COR-L47 (cell line): ENCODE data around the gene TMEM54.
"Not testable (repeated sequence)": the region's sequence is repeated elsewhere in the genome, so short reads cannot be mapped to it uniquely, and the experiment has no call there.

ENCODE experiments used
- DNase-seq: peaks from one replicate; lab custom pipeline; 2025; lab: John Stamatoyannopoulos, UW

Gene TMEM54

GRCh38 chr1:32919811-32920733 lies 18.9 kb upstream of the TMEM54 start:
- no peak for DNase-seq

- DNase-seq, result no peak
Observed at GRCh38 chr1:32918179-32918578, 17.0 kb upstream of the TMEM54 start.

GRCh38 chr1:32917521-32917920 lies 16.3 kb upstream of the TMEM54 start:
- no peak for DNase-seq

- no peak for DNase-seq
Observed at GRCh38 chr1:32915766-32916706, 14.8 kb upstream of the TMEM54 start.

GRCh38 chr1:32910319-32910718 lies 9.1 kb upstream of the TMEM54 start:
- DNase-seq, result no peak

GRCh38 chr1:32907435-32907834 lies 6.2 kb upstream of the TMEM54 start:
- DNase-seq, result no peak

- no peak for DNase-seq
Observed at GRCh38 chr1:32906654-32907053, 5.5 kb upstream of the TMEM54 start.

GRCh38 chr1:32905588-32905987 lies 4.4 kb upstream of the TMEM54 start:
- not testable (repeated sequence) for DNase-seq

GRCh38 chr1:32904797-32905196 lies 3.6 kb upstream of the TMEM54 start:
- DNase-seq, result peak; percentile 43

GRCh38 chr1:32903991-32904785 lies 3.0 kb upstream of the TMEM54 start:
- no peak for DNase-seq

GRCh38 chr1:32902535-32902920 lies 1.3 kb upstream of the TMEM54 start:
- no peak for DNase-seq

GRCh38 chr1:32901823-32902534 lies 790 bp upstream of the TMEM54 start:
- no peak for DNase-seq

- no peak for DNase-seq
Observed at GRCh38 chr1:32900371-32900955, 726 bp downstream of the TMEM54 start.

GRCh38 chr1:32899586-32900296 lies 1.4 kb downstream of the TMEM54 start:
- no peak for DNase-seq

- no peak for DNase-seq
Observed at GRCh38 chr1:32898958-32899357, 2.2 kb downstream of the TMEM54 start.

- no peak for DNase-seq
Observed at GRCh38 chr1:32898056-32898455, 3.1 kb downstream of the TMEM54 start.

- no peak for DNase-seq
Observed at GRCh38 chr1:32897082-32898049, 3.8 kb downstream of the TMEM54 start.

- no peak for DNase-seq
Observed at GRCh38 chr1:32896451-32896850, 4.7 kb downstream of the TMEM54 start.
